Measurements from ENCODE around the gene TACC2.

Gene TACC2

GRCh38 chr10:122149561-122150505 is 160.9 kb downstream of the TACC2 start:
- DNase-seq: no peak

GRCh38 chr10:122151121-122151694 is 162.2 kb downstream of the TACC2 start:
- no peak for DNase-seq

GRCh38 chr10:122152544-122152943 is 163.6 kb downstream of the TACC2 start:
- no peak for DNase-seq

- DNase-seq: no peak
Observed at GRCh38 chr10:122154031-122154544, 165.1 kb downstream of the TACC2 start.

- DNase-seq: no peak
Observed at GRCh38 chr10:122154545-122155366, 165.8 kb downstream of the TACC2 start.

DNA sequence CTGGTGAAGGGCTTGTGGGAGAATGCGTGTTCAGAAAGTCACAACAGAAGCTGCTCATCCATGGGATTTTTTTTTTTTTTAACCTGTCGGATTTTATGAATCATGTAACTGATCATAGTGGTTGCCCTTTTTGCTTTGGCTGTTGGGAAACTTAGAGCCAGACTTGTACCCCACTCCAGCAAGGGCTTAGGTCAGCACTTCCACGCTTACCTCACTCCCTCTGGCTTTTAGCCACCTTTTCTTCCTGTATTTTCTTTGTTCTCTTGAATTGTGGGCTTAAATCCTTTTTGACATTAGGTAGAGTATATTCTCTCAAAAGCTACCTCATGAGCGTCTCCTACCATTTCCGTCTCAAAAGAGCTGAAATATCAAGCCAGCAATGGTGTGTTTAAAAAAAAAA is 168.5 kb downstream of the TACC2 start:
- no peak for DNase-seq

- no peak for DNase-seq
Observed at GRCh38 chr10:122158362-122158761, 169.4 kb downstream of the TACC2 start.

DNA sequence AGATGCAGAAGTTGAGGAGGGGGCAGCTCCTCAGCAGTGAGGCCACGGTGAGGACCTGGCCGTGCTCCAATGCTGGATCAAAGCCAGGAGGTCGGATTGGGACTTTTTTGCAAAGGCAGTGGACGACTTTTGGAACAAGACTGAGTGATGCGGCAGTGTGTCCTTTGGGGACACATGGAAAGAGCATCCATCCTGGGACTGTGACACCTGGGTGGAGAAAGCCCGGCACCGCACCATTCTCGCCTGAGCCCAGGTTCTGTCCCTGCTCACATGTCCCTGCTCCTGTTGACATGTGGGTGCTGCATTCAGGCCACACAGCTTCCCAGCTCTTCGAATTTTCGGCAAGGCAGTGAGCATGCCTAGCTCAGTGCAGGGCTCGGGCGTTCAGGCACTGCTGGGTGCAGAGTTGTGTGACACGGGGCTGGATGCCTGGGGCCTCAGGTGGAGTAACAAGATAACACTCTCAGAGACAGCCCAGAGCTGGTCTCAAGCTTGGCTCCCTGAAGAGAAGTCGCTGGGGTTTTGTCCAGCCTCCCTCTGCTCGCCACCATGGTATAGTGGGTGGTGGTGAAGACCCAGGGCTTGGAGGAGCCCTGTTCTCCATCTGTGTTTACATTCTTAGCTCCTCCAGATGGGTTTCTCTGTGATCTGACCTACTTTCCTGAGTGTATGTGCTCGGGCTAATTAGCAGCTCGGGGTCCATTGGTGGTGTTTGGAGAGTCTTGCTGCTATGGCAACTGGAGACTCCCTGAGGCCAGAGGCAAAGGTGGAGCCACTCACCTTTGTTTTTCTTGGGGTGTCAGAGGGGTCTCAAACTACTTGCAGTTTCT is 170.4 kb downstream of the TACC2 start:
- DNase-seq: no peak

DNA sequence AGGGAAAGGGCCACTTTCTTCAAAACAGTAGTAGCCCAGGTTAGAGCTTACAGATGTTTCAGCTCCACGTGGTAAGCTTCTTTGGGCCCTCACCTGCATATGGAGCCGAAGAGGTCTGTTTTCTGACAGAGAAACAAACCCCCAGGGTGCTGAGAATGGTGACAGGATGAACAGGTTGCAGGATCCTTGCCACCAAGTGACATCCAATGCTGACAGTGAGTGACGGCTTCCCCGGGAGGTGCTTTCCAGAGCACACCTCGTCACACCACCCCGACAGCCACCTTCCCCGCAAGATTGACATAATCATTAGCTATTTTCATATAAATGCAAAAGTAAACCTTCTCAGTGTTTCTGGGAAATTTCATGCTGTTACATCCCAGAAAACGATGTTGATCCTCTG is 172.8 kb downstream of the TACC2 start:
- no peak for DNase-seq

- DNase-seq: no peak
Observed at GRCh38 chr10:122162671-122163173, 173.8 kb downstream of the TACC2 start.

DNA sequence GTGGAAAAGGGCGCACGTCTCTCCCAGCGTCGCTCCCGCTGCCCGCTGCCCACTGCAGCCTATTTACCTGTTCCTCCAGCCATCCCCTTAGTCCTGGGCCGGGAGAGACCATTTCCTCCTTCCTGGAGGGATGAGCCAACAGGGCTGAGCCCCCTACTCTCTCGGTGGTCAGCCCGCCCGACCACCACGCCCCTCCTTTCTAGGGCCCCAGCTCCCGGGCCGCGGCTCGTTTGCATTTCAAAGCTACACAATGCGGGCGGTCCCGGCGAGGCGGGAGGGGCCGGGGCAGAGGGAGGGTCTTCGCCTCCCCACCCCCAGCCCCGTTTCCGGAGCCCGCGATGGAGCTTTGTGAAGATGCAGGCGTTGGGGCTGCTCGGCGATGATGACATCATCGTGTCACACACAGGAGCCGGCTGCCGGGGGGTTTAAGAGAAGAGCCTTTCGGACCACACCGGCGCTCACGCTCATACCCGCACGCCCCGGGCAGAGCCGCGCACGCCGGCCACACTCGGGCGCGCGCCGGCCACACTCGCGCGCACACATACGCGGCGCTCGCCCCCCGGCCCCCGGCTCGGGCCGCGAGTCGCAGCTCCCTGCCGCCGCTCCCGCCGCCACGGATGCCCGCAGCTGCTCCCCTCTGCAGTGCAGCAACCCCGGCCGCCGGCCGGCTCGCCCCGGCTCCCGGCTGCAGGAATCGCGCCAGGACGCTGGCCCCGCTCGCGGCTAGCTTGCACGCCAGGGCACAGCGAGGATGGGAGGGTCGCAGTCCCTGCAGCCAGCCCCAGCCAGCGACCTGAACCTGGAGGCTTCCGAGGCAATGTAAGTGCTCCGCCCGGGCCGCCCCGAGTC is 174.4 kb downstream of the TACC2 start:
- no peak for DNase-seq

DNA sequence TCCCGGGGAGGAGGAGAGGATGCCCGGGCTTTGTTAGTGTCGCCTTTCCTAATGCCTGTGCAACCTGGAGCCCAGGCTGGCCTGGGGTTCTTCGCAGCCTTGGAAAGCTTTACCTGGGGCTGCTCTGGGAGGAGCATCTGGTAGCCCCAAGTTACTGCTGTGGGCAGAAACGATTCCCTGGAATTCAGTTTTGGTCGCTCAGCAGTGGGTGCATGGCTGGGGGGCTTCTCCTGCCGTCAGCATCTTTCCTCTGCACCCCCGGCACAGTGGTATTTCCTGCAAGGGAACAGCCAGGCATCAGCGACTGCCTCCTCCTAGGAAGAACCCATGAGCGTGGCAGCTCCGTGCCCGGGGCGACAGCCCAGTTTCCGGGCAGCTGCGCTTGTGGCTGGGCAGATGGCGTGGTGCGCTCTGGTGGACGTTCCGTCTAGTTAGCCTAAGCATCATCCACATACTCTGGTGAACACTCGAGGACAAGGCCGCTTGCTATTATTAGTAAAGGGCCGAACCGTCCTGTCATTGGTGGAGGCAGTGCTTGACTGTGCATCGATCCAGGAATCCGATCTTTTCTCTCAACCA is 175.1 kb downstream of the TACC2 start:
- no peak for DNase-seq

GRCh38 chr10:122164815-122165483 is 176.0 kb downstream of the TACC2 start:
- DNase-seq: no peak

DNA sequence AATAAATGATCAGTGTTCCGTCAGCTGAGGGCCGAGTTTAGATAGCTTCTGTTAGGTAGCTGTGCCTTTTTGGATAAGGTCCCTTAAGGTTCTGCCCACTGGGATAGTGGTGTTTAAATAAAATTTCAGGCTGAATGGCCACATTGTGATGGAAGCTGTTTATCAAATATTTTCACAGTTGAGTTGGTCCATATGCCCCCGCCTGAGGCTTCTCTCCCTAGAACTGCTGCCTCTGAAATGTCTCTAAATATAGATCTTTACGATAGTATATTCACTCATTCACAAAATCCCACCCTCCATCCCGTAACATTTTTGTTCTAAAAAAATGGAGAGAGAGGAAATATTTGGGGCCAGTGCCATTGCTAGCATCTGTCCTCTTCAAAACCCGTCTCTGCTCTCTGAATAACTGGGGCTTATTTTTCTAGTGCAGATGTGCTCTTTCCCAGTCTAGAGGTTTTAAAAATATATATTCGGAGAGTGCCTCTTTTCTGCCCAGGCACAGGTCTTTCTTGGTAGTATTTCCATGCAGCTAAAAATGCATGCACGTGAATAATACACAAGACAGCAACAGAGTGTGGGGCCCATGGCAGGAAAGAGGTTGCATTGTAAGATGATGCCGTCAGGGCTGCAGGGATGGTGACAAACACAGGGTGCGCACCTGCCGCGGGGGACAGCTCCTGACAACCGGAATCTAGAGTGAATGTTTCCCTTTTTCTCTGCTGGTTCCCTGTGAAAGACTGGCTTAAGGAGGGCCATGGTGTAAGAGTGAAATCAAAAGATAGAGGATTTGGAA is 176.7 kb downstream of the TACC2 start:
- no peak for DNase-seq

DNA sequence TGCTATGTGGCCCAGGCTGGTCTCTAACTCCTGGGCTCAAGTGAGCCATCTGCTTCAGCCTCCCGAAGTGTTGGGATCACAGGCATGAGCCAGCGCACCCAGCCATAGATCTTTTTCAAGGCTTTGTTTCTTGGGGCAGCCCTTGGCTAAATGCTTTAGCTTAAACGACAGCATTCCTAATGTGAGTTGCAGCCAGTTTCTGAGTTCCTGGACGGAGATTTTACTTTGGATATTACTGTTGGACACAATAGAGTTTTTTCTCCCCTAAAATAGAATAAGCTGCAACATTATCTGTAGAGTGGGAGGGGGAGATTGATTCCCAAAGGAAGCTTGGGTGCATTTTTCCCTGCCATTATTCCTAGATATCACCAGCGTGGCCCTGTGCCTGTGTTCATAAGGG is 179.1 kb downstream of the TACC2 start:
- DNase-seq: no peak

- no peak for DNase-seq
Observed at GRCh38 chr10:122168598-122169394, 179.8 kb downstream of the TACC2 start.

- DNase-seq: no peak
Observed at GRCh38 chr10:122170802-122171201, 181.8 kb downstream of the TACC2 start.

- no peak for DNase-seq
Observed at GRCh38 chr10:122171302-122172075, 182.5 kb downstream of the TACC2 start.

Data from MV-4-11 (cell line).